Activated CD4-positive, alpha-beta memory T cell treated with anti-CD3 and anti-CD28 coated beads, Interleukin-2, amount 10 ng/mL, durations not matched to agents 7 days and 5 days (primary cell): ENCODE data around the gene FLT3. TPM values are rescaled to one million over a fixed set of nuclear protein-coding genes. Genes with fewer than 3 reads are reported as not detected.
"Not testable (repeated sequence)": the region's sequence is repeated elsewhere in the genome, so short reads cannot be mapped to it uniquely, and the experiment has no call there.

Experiments used
- CTCF ChIA-PET: fragments of 350-600 bp; sonication (Branson Sonifier 250); formaldehyde crosslinking; loops from one replicate; lab custom pipeline; 2021; ENCODE audit warnings: antibody characterized with exemption, inconsistent platforms; lab: Charles Lee
- POLR2A ChIA-PET: fragments of 350-600 bp; sonication (Branson Sonifier 250); formaldehyde crosslinking; loops from one replicate; lab custom pipeline; 2021; ENCODE audit warnings: antibody characterized with exemption; lab: Charles Lee
- DNase-seq: peaks from one replicate; pipeline ENCODE4 v3.0.0-alpha.2; 2020
- H3K27ac Mint-ChIP-seq: one replicate; pipeline ENCODE4 v1.8.0; 2021; ENCODE audit warnings: mild to moderate bottlenecking, mixed read lengths
- H3K27me3 Mint-ChIP-seq: one replicate; pipeline ENCODE4 v1.8.0; 2021; ENCODE audit warnings: mixed read lengths
- H3K36me3 Mint-ChIP-seq: one replicate; pipeline ENCODE4 v1.8.0; 2021; ENCODE audit warnings: low read depth, mixed read lengths
- H3K4me1 Mint-ChIP-seq: one replicate; pipeline ENCODE4 v1.8.0; 2021; ENCODE audit warnings: mixed read lengths
- H3K4me3 Mint-ChIP-seq: one replicate; pipeline ENCODE4 v1.8.0; 2021; ENCODE audit warnings: mild to moderate bottlenecking, mixed read lengths
- H3K9me3 Mint-ChIP-seq: one replicate; pipeline ENCODE4 v1.8.0; 2021; ENCODE audit warnings: mixed read lengths
- total RNA-seq, 2 experiments: library from RNA; stranded (reverse); gene quantifications; one replicate each; pipeline ENCODE4 v1.2.3, GENCODE V29; 2021

Gene FLT3
- total RNA-seq, 2 experiments from 2014 or later: not detected

DNA sequence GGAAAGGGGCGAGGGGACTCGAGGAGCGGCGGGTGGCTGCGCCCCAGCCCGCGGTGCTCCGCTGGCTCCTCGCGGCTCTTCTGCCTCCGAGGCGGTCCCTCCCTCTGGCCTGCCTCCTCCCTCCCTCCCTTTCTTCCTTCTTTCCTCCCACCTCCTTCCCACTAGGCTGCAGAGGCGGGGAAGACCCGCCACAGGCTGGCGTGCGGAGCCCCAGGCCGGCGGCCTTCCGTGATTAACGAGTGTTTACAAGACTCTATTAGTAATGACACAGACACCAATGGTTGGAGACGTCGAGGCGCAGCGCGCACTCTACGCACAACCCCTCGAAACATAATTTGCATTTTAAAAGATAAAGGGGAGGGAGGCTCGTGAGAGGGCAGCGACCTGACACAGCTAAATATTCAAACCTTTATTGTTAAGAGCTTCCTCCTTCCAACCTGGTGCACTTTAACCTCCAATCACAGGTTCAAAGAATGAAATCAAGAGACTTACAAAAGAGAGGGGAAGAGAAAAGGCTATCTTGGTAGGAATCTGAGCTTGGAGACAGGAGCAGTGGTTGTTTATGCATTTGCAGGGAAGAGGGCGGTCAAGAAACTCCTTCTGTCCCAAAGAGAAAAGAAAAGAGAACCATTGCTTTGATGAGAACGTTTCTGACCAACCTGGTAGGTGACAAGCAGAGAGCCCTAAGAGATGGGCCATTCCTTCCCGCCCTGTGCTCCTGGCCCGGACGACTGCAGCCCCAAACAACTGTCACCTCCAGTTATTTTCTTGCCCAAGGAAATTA is 131.1 kb downstream of the FLT3 start, which contains the start of gene CDX2:
Gene CDX2 (minus strand): TSS at position 234 of the 784 bp plus-strand sequence. CDS start 309 bp downstream, outside the sequence.
- peaks cover 76% of the 10 kb centered on the region for H3K27me3 Mint-ChIP-seq
- no peak within 1 kb of the TSS for H3K4me3 Mint-ChIP-seq
- H3K27ac Mint-ChIP-seq: peak within 1 kb of the TSS; percentile 18
- H3K36me3 Mint-ChIP-seq: peaks cover 3% of the 10 kb centered on the region
- CTCF ChIA-PET: interaction anchor here (1.0 to 1.4 kb wide), 4 partner anchors 13 to 139 kb away, joined by 3 to 4 read pairs (median 4); no protein-coding TSS in a partner anchor
- POLR2A ChIA-PET: no interaction called here
- no peak for DNase-seq
- peaks cover 6% of the 10 kb centered on the region for H3K4me1 Mint-ChIP-seq
- H3K9me3 Mint-ChIP-seq: no peaks in the 10 kb centered on the region

DNA sequence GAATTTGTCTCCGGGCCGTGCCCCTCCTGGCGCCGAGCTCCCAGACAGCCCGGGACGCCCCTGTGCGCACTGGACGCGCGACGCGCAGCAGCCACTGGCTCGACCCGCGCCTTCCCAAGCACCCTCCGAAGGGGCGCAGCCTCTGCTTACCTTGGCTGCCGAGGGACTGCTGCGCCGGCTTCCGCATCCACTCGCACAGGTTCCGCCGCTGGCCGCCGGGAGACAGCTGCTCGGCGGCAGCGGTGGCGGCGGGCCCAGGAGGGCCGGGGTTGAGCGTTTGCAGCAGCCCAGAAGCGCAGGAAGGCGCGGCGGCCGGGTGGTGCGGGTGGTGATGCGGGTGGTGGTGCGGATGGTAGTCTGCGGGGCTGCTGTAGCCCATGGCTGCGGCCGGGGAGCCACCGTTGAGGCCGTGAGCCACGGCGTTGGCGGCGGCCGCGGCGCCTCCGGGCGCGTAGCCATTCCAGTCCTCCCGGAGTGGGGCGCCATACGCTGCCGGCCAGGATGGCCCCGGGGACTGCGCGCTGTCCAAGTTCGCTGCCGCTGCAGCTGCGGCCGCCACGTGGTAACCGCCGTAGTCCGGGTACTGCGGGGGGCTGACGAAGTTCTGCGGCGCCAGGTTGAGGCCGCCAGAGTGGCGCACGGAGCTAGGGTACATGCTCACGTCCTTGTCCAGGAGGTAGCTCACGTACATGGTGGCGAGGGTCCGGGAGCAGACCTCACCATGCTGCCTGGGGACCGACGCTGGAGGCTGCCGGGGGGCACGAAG is 131.9 kb downstream of the FLT3 start:
- CTCF ChIA-PET: no interaction called here
- Mint-ChIP-seq H3K4me1 (peaks cover 6% of the 10 kb centered on the region), H3K36me3 (peaks cover 3% of the 10 kb centered on the region), H3K9me3 (no peaks in the 10 kb centered on the region), H3K27me3 (peaks cover 75% of the 10 kb centered on the region), H3K4me3 (no peak overlapping the region), H3K27ac (no peak overlapping the region)
- DNase-seq: no peak
- POLR2A ChIA-PET: no interaction called here

DNA sequence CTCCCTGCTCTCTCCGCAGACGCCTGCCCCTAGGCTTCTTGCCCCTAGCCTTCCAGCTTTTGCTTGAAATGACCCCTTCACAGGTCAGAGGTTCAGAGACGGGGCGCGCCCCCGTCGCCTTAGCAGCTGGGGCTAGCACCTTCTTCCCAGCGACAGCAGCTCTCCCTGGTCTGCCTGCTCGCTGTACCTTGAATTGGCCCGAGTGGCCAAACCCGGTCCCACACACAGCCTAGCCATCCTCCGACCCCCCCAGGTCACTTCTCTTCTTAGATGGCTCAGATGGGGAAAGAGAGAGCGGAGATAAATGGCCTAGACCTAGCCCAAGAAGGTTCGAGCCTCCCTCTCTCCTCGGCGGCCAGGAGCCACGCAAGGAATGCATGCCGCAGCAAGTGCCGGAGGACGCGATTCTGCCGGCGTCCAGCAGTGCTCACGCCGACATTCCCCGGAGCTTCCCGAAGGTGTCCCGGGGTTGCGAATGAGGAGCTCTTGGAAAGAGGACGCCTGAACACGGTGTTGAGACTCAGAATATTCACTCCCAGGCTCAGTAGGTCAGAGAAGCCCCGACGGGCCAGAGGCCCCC is 132.6 kb downstream of the FLT3 start:
- Mint-ChIP-seq H3K27ac (peak overlapping the region; percentile 40), H3K27me3 (peaks cover 74% of the 10 kb centered on the region), H3K4me3 (peak overlapping the region; percentile 37), H3K36me3 (peaks cover 3% of the 10 kb centered on the region), H3K4me1 (peaks cover 6% of the 10 kb centered on the region), H3K9me3 (no peaks in the 10 kb centered on the region)
- POLR2A ChIA-PET: no interaction called here
- CTCF ChIA-PET: no interaction called here
- no peak for DNase-seq

DNA sequence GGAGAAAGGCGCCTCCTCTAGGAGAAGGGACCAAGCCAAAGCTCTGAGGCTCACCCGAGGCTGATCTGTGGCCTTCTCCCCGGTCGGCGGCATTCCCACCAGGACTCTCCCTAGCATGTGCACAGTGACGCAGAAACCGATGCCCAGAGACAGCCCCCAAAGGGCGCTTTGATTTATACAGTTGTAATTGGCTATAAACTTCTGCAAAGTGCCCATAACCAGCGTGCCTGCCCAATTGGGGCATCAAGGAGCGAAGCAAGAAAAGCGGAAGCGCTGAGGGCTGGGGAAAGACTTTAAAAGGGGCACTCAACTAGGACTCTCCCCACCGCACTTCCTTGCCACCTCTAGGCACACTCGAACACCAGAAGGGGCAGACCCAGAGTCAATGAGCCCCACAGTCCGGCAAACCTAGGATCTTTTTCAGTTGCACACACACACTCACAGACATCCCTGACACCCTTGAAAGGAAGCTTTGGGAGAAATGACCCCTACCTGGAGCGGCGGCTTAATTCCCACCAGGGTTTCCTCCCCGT is 133.1 kb downstream of the FLT3 start:
- Mint-ChIP-seq H3K27ac (no peak overlapping the region), H3K36me3 (peaks cover 3% of the 10 kb centered on the region), H3K4me1 (peaks cover 6% of the 10 kb centered on the region), H3K27me3 (peaks cover 75% of the 10 kb centered on the region), H3K9me3 (no peaks in the 10 kb centered on the region), H3K4me3 (no peak overlapping the region)
- POLR2A ChIA-PET: no interaction called here
- CTCF ChIA-PET: no interaction called here
- no peak for DNase-seq

DNA sequence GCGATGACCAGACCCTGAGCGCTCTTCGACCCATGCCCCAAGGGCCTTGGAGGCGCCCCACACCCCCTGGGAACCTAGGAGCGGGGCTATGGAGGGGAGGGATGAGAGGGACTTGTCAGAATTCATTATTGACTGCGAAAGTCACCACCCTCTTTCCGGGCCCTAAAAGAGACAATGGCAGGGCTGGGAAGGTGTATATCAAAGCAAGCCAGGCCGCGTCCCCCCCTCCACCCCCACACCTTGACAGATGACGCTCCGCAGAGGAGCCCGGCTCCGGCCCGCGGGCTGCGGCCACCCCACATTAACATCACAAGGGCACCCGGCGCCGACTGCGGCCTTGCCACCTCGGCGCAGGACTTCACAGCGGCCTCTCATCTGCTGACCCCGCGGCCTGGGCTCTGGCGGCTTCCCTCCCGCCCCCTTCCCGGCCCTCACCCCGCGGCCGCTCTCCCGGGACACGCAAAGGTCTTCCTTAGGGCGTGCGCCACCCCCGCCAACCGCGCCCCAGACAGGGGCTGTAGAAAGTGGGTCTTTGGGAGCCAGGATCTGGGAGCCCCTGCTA is 133.7 kb downstream of the FLT3 start:
- DNase-seq: no peak
- no peaks in the 10 kb centered on the region for H3K9me3 Mint-ChIP-seq
- POLR2A ChIA-PET: no interaction called here
- CTCF ChIA-PET: no interaction called here
- peaks cover 3% of the 10 kb centered on the region for H3K36me3 Mint-ChIP-seq
- peaks cover 79% of the 10 kb centered on the region for H3K27me3 Mint-ChIP-seq
- H3K27ac Mint-ChIP-seq: no peak overlapping the region
- no peak overlapping the region for H3K4me3 Mint-ChIP-seq
- peaks cover 6% of the 10 kb centered on the region for H3K4me1 Mint-ChIP-seq

- no peak overlapping the region for H3K4me3 Mint-ChIP-seq
- ChIA-PET CTCF (no interaction called here), POLR2A (no interaction called here)
- H3K9me3 Mint-ChIP-seq: no peaks in the 10 kb centered on the region
- DNase-seq: no peak
- H3K27me3 Mint-ChIP-seq: peaks cover 78% of the 10 kb centered on the region
- peaks cover 3% of the 10 kb centered on the region for H3K36me3 Mint-ChIP-seq
- H3K27ac Mint-ChIP-seq: no peak overlapping the region
- peaks cover 9% of the 10 kb centered on the region for H3K4me1 Mint-ChIP-seq
These were observed 134.4 kb downstream of the FLT3 start for GRCh38 chr13:27965740-27966640.

DNA sequence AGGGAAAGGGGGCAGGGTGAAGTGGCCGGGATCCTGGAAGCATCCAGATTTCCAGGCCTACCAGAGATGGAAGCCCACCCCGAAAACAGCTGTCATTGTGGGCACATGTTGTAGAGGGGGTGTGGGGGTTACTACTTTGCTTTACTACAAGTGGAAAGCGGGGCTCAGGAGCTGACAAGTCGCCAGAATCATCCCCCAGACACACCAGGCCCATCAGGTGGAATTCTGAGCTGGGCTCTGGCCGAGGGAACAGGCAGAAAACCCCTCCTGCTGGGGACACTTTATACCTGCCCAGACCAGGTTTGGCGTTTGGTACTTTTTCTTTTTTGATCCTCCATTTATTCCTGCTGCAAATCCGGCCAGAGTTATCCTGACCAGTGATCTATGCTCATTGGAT is 135.0 kb downstream of the FLT3 start:
- H3K4me1 Mint-ChIP-seq: peaks cover 9% of the 10 kb centered on the region
- no peak overlapping the region for H3K27ac Mint-ChIP-seq
- POLR2A ChIA-PET: no interaction called here
- H3K9me3 Mint-ChIP-seq: no peaks in the 10 kb centered on the region
- CTCF ChIA-PET: interaction anchor here (0.8 kb wide), 1 partner anchor 19 kb away, joined by 3 read pairs; no protein-coding TSS in a partner anchor
- H3K4me3 Mint-ChIP-seq: no peak overlapping the region
- H3K27me3 Mint-ChIP-seq: peaks cover 76% of the 10 kb centered on the region
- no peak for DNase-seq
- H3K36me3 Mint-ChIP-seq: peaks cover 3% of the 10 kb centered on the region

- Mint-ChIP-seq H3K9me3 (no peaks in the 10 kb centered on the region), H3K36me3 (peaks cover 2% of the 10 kb centered on the region), H3K27me3 (peaks cover 79% of the 10 kb centered on the region), H3K27ac (no peak overlapping the region), H3K4me1 (peaks cover 12% of the 10 kb centered on the region), H3K4me3 (no peak overlapping the region)
- ChIA-PET CTCF (interaction anchor here (0.7 to 0.8 kb wide), 2 partner anchors 20 to 97 kb away, joined by 3 to 4 read pairs; no protein-coding TSS in a partner anchor), POLR2A (no interaction called here)
- DNase-seq: no peak
These were observed 135.5 kb downstream of the FLT3 start for GRCh38 chr13:27964741-27965323.

GRCh38 chr13:27964206-27964605 is 136.2 kb downstream of the FLT3 start:
- H3K4me3 Mint-ChIP-seq, POLR2A ChIA-PET, DNase-seq, H3K27ac Mint-ChIP-seq, H3K9me3 Mint-ChIP-seq, H3K4me1 Mint-ChIP-seq, H3K36me3 Mint-ChIP-seq: not testable (repeated sequence)
- H3K27me3 Mint-ChIP-seq: peaks cover 77% of the 10 kb centered on the region
- CTCF ChIA-PET: interaction anchor here (0.7 to 1.2 kb wide), 3 partner anchors 10 to 96 kb away, joined by 3 to 4 read pairs (median 3); no protein-coding TSS in a partner anchor

- ChIA-PET POLR2A (interaction anchor here (0.7 kb wide), 1 partner anchor 9 kb away, joined by 3 read pairs; no protein-coding TSS in a partner anchor), CTCF (interaction anchor here (1.2 kb wide), 1 partner anchor 10 kb away, joined by 3 read pairs; no protein-coding TSS in a partner anchor)
- Mint-ChIP-seq H3K27me3 (peaks cover 80% of the 10 kb centered on the region), H3K27ac (no peak overlapping the region), H3K9me3 (no peaks in the 10 kb centered on the region), H3K4me1 (peaks cover 6% of the 10 kb centered on the region), H3K36me3 (no peaks in the 10 kb centered on the region), H3K4me3 (no peak overlapping the region)
- DNase-seq: no peak
These were observed 136.9 kb downstream of the FLT3 start for GRCh38 chr13:27963491-27963890.

- Mint-ChIP-seq H3K36me3 (no peaks in the 10 kb centered on the region), H3K4me1 (peaks cover 6% of the 10 kb centered on the region), H3K4me3 (no peak overlapping the region), H3K27me3 (peaks cover 84% of the 10 kb centered on the region), H3K9me3 (no peaks in the 10 kb centered on the region), H3K27ac (no peak overlapping the region)
- CTCF ChIA-PET: no interaction called here
- POLR2A ChIA-PET: interaction anchor here (0.7 kb wide), 1 partner anchor 8 kb away, joined by 3 read pairs; no protein-coding TSS in a partner anchor
- DNase-seq: no peak
These were observed 137.4 kb downstream of the FLT3 start for GRCh38 chr13:27962982-27963381.
